ENCODE measurements around the gene DPH3.

- TF ChIP-seq SRF (IDR thresholded peaks at IDR 0.05; ENCODE audit: low read depth in 2 of 2, low read length in 2 of 2) (no peak), POLR2AphosphoS5 (IDR thresholded peaks at IDR 0.05; ENCODE audit: low read length) (peak; percentile 80), KDM1A (IDR thresholded peaks at IDR 0.05; ENCODE audit: borderline replicate concordance) (no peak), CEBPB (IDR thresholded peaks at IDR 0.05; ENCODE audit: borderline replicate concordance in 1 of 2, low read depth in 2 of 2, low read length in 2 of 2) (no peak), CTCF (IDR thresholded peaks at IDR 0.05 in 2 of 3, conservative IDR thresholded peaks at IDR 0.05 in 1 of 3; ENCODE audit: control insufficient read depth in 2 of 3, extremely low read depth in 1 of 3, insufficient read depth in 1 of 3, low read depth in 3 of 3, low read length in 3 of 3) (no peak), BRCA1 (IDR thresholded peaks at IDR 0.05; ENCODE audit: low read depth, low read length) (no peak), CREM (IDR thresholded peaks at IDR 0.05; ENCODE audit: low read depth) (no peak), TAF1 (IDR thresholded peaks at IDR 0.05; ENCODE audit: borderline replicate concordance, low read depth, low read length) (no peak)
Measured at GRCh38 chr3:16305111-16305541, 40.4 kb upstream of the DPH3 start.

All from GM12878 (cell line).